ENCODE data around the gene CASTOR2. TPM values are rescaled to one million over a fixed set of nuclear protein-coding genes. Genes with fewer than 3 reads are reported as not detected.

CASTOR2 gene
- total and polyA plus RNA-seq, 10 of the 15 experiments (the other 5 are each of a cell fraction or from before 2014, with no cell fraction given), result 0.18 to 1.1 (median 0.44) TPM; not detected in 4

DNA sequence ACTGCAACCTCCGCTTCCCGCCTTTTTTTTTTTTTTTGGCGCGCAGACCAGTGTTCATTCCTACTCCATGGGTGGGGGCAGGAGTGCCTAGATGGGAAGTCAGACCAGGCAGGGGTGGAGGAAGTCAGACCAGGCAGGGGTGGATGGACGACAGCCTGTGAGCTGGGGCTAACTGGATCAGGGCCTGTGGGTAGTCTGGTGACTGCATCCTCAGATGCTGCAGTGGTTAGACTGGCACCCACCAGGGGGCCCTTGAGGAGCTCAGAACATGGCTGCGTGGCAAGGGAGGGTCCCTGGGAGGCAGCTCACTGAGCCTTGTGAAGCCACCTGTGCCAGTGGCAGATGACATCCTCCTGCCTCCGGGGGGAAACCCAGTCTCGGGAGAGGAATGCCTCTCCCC, 74.0 kb downstream of the CASTOR2 start:
- peak; percentile 35 for ATAC-seq
- no peaks in the 10 kb centered on the region for H4K20me1 ChIP-seq (ENCODE audit: control insufficient read depth, insufficient read depth)
- no peaks in the 10 kb centered on the region for H3K4me1 ChIP-seq (ENCODE audit: control insufficient read depth, insufficient read depth, low read length)
- no peak overlapping the region for H3K4me2 ChIP-seq (ENCODE audit: control insufficient read depth, insufficient read depth)
- H3K4me3 ChIP-seq, result no peak overlapping the region
- in situ Hi-C loops (cut with MboI), result no loop called here
- H3K9me3 ChIP-seq (replicated peaks; ENCODE audit: control insufficient read depth, insufficient read depth, low read length), result no peaks in the 10 kb centered on the region
- no peaks in the 10 kb centered on the region for H3K79me2 ChIP-seq (ENCODE audit: control insufficient read depth, insufficient read depth, low read length)
- H3K9ac ChIP-seq (ENCODE audit: control insufficient read depth, insufficient read depth, low read length), result no peak overlapping the region
- TF ChIP-seq POLR2A (IDR thresholded peaks at IDR 0.05; ENCODE audit: low read depth, low read length), result peak; percentile 20; the same call in 1 of the 2 replicates
- TF ChIP-seq TCF12 (IDR thresholded peaks at IDR 0.05; ENCODE audit: low read depth, low read length), result no peak
- no peak overlapping the region for H3K27ac ChIP-seq (ENCODE audit: control insufficient read depth, insufficient read depth)
- FAIRE-seq, result no peak
- intact Hi-C loops (cut with micrococcal nuclease; ENCODE audit: unreplicated experiment), result no loop called here
- SMC1A ChIA-PET (ENCODE audit: uncharacterized antibody, unreplicated experiment), result interaction anchor here (0.6 kb wide), 1 partner anchor 24 kb away, joined by 3 read pairs; no protein-coding TSS in a partner anchor
- POLR2A ChIA-PET, result no interaction called here
- H3K27me3 ChIP-seq (replicated peaks in 1 of 2; ENCODE audit: control insufficient read depth in 2 of 2, insufficient read depth in 2 of 2, low read length in 1 of 2), result no peaks in the 10 kb centered on the region
- no peak overlapping the region for H2AFZ ChIP-seq (ENCODE audit: control insufficient read depth, low read depth, low read length)
- 93% methylated on average over 5 of the region's 8 CpGs for WGBS (ENCODE audit: insufficient coverage, insufficient replicate concordance, low lambda C conversion rate, missing lambda C conversion rate)
- RAD21 ChIA-PET (ENCODE audit: unreplicated experiment), result no interaction called here
- CTCF ChIA-PET, result interaction anchor here (0.8 kb wide), 1 partner anchor 7 kb away, joined by 3 read pairs; no protein-coding TSS in a partner anchor
- H3K36me3 ChIP-seq (ENCODE audit: control insufficient read depth in 2 of 2, insufficient read depth in 2 of 2, low read length in 1 of 2), result peaks cover 0 to 5% of the 10 kb centered on the region in 2 experiments; a peak in 3 of 4 replicates
- DNase-seq (ENCODE audit: low read depth, low spot score), result no peak
- BruUV-seq (replicated peaks), result no TSS peak

DNA sequence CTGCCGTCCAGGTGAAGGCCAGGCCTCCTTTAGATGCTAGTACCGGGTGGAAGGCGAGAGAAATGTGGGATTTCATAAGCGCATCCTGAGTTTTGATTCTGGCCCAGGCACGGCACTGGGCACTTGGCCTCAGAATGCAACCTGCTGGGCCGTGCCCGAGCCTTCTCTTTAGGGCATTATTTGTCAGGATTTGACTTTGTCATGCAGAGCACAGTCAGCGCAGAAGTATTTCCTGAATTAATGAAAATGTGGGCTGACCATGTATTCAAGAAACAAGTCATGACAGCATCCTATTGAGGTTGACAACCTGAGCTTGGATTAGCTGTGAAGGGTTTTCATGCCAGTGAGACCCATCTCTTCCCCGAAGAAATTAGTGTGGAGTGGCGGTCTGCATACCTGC, 74.7 kb downstream of the CASTOR2 start:
- H3K27ac ChIP-seq (ENCODE audit: control insufficient read depth, insufficient read depth), result no peak overlapping the region
- FAIRE-seq (no peak), ATAC-seq (no peak), DNase-seq (ENCODE audit: low read depth, low spot score) (no peak)
- H3K9ac ChIP-seq (ENCODE audit: control insufficient read depth, insufficient read depth, low read length), result no peak overlapping the region
- ChIA-PET SMC1A (ENCODE audit: uncharacterized antibody, unreplicated experiment) (interaction anchor here (0.6 kb wide), 1 partner anchor 23 kb away, joined by 3 read pairs; no protein-coding TSS in a partner anchor), RAD21 (ENCODE audit: unreplicated experiment) (no interaction called here), POLR2A (no interaction called here), CTCF (no interaction called here)
- no peaks in the 10 kb centered on the region for H3K4me1 ChIP-seq (ENCODE audit: control insufficient read depth, insufficient read depth, low read length)
- H3K4me2 ChIP-seq (ENCODE audit: control insufficient read depth, insufficient read depth), result no peak overlapping the region
- intact Hi-C loops (cut with micrococcal nuclease; ENCODE audit: unreplicated experiment) (no loop called here), in situ Hi-C loops (cut with MboI) (no loop called here)
- H4K20me1 ChIP-seq (ENCODE audit: control insufficient read depth, insufficient read depth), result no peaks in the 10 kb centered on the region
- H3K9me3 ChIP-seq (replicated peaks; ENCODE audit: control insufficient read depth, insufficient read depth, low read length), result no peaks in the 10 kb centered on the region
- H3K36me3 ChIP-seq (ENCODE audit: control insufficient read depth in 2 of 2, insufficient read depth in 2 of 2, low read length in 1 of 2), result peaks cover 3 to 5% of the 10 kb centered on the region in 2 experiments; a peak in 3 of 4 replicates
- H3K79me2 ChIP-seq (ENCODE audit: control insufficient read depth, insufficient read depth, low read length), result no peaks in the 10 kb centered on the region
- no peak overlapping the region for H2AFZ ChIP-seq (ENCODE audit: control insufficient read depth, low read depth, low read length)
- no peaks in the 10 kb centered on the region for H3K27me3 ChIP-seq (replicated peaks in 1 of 2; ENCODE audit: control insufficient read depth in 2 of 2, insufficient read depth in 2 of 2, low read length in 1 of 2)
- BruUV-seq (replicated peaks), result no TSS peak
- H3K4me3 ChIP-seq, result no peak overlapping the region
- WGBS (ENCODE audit: insufficient coverage, insufficient replicate concordance, low lambda C conversion rate, missing lambda C conversion rate), result 85% methylated on average over 10 of the region's 10 CpGs
- TF ChIP-seq, protein P1, sequence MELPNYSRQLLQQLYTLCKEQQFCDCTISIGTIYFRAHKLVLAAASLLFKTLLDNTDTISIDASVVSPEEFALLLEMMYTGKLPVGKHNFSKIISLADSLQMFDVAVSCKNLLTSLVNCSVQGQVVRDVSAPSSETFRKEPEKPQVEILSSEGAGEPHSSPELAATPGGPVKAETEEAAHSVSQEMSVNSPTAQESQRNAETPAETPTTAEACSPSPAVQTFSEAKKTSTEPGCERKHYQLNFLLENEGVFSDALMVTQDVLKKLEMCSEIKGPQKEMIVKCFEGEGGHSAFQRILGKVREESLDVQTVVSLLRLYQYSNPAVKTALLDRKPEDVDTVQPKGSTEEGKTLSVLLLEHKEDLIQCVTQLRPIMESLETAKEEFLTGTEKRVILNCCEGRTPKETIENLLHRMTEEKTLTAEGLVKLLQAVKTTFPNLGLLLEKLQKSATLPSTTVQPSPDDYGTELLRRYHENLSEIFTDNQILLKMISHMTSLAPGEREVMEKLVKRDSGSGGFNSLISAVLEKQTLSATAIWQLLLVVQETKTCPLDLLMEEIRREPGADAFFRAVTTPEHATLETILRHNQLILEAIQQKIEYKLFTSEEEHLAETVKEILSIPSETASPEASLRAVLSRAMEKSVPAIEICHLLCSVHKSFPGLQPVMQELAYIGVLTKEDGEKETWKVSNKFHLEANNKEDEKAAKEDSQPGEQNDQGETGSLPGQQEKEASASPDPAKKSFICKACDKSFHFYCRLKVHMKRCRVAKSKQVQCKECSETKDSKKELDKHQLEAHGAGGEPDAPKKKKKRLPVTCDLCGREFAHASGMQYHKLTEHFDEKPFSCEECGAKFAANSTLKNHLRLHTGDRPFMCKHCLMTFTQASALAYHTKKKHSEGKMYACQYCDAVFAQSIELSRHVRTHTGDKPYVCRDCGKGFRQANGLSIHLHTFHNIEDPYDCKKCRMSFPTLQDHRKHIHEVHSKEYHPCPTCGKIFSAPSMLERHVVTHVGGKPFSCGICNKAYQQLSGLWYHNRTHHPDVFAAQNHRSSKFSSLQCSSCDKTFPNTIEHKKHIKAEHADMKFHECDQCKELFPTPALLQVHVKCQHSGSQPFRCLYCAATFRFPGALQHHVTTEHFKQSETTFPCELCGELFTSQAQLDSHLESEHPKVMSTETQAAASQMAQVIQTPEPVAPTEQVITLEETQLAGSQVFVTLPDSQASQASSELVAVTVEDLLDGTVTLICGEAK (IDR thresholded peaks at IDR 0.05; ENCODE audit: borderline replicate concordance), result no peak
- TF ChIP-seq POU2F2 (IDR thresholded peaks at IDR 0.05; ENCODE audit: borderline replicate concordance, low read depth, low read length) (no peak), ZBED1 (IDR thresholded peaks at IDR 0.05; ENCODE audit: borderline replicate concordance) (no peak), HDAC6 (IDR thresholded peaks at IDR 0.05; ENCODE audit: unreplicated experiment) (no peak), RBBP5 (conservative IDR thresholded peaks at IDR 0.05) (no peak), PAX5 (IDR thresholded peaks at IDR 0.05; ENCODE audit: borderline replicate concordance, low read depth, low read length) (no peak), NFYA (IDR thresholded peaks at IDR 0.05; ENCODE audit: borderline replicate concordance, low read depth, low read length) (no peak), SMAD5 (IDR thresholded peaks at IDR 0.05; ENCODE audit: low read depth) (no peak)
- TF ChIP-seq, protein P2, sequence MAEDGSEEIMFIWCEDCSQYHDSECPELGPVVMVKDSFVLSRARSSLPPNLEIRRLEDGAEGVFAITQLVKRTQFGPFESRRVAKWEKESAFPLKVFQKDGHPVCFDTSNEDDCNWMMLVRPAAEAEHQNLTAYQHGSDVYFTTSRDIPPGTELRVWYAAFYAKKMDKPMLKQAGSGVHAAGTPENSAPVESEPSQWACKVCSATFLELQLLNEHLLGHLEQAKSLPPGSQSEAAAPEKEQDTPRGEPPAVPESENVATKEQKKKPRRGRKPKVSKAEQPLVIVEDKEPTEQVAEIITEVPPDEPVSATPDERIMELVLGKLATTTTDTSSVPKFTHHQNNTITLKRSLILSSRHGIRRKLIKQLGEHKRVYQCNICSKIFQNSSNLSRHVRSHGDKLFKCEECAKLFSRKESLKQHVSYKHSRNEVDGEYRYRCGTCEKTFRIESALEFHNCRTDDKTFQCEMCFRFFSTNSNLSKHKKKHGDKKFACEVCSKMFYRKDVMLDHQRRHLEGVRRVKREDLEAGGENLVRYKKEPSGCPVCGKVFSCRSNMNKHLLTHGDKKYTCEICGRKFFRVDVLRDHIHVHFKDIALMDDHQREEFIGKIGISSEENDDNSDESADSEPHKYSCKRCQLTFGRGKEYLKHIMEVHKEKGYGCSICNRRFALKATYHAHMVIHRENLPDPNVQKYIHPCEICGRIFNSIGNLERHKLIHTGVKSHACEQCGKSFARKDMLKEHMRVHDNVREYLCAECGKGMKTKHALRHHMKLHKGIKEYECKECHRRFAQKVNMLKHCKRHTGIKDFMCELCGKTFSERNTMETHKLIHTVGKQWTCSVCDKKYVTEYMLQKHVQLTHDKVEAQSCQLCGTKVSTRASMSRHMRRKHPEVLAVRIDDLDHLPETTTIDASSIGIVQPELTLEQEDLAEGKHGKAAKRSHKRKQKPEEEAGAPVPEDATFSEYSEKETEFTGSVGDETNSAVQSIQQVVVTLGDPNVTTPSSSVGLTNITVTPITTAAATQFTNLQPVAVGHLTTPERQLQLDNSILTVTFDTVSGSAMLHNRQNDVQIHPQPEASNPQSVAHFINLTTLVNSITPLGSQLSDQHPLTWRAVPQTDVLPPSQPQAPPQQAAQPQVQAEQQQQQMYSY (CRISPR knock-in tag; IDR thresholded peaks at IDR 0.05), result no peak

Data from GM12878 (cell line).